ENCODE data around the gene NWD2.

GRCh38 chr4:37299468-37299867 is 54.9 kb downstream of the NWD2 start:
- TF ChIP-seq, protein P1, sequence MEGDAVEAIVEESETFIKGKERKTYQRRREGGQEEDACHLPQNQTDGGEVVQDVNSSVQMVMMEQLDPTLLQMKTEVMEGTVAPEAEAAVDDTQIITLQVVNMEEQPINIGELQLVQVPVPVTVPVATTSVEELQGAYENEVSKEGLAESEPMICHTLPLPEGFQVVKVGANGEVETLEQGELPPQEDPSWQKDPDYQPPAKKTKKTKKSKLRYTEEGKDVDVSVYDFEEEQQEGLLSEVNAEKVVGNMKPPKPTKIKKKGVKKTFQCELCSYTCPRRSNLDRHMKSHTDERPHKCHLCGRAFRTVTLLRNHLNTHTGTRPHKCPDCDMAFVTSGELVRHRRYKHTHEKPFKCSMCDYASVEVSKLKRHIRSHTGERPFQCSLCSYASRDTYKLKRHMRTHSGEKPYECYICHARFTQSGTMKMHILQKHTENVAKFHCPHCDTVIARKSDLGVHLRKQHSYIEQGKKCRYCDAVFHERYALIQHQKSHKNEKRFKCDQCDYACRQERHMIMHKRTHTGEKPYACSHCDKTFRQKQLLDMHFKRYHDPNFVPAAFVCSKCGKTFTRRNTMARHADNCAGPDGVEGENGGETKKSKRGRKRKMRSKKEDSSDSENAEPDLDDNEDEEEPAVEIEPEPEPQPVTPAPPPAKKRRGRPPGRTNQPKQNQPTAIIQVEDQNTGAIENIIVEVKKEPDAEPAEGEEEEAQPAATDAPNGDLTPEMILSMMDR (IDR thresholded peaks at IDR 0.05; ENCODE audit: low read depth, low read length, poor library complexity, severe bottlenecking), result no peak
- TF ChIP-seq EZH2phosphoT487 (IDR thresholded peaks at IDR 0.05; ENCODE audit: borderline replicate concordance, low read length), result no peak
